GM10248 (cell line): ENCODE results near the gene POLR3C.

ENCODE experiments used
- CTCF ChIA-PET: fragments of 300-600 bp; sonication (Branson Sonifier 250); formaldehyde crosslinking; extraction: SDS; loops from one replicate; lab custom pipeline; 2021; ENCODE audit warnings: antibody characterized with exemption; lab: Yijun Ruan, JAX
- POLR2A ChIA-PET: fragments of 350-650 bp; sonication (Branson Sonifier 250); formaldehyde crosslinking; extraction: SDS; loops from one replicate; lab custom pipeline; 2020; ENCODE audit warnings: antibody characterized with exemption; lab: Yijun Ruan, JAX
- DNase-seq: peaks from one replicate; pipeline ENCODE4 v3.0.0; 2012; ENCODE audit errors: extremely low spot score
- TF ChIP-seq, protein P1 (sequence below): IDR thresholded peaks from 2 replicates; pipeline ENCODE4 v1.5.1; 2012; ENCODE audit warnings: mild to moderate bottlenecking, low read depth; ENCODE audit errors: extremely low read depth, missing control alignments, control extremely low read depth

Gene POLR3C

DNA sequence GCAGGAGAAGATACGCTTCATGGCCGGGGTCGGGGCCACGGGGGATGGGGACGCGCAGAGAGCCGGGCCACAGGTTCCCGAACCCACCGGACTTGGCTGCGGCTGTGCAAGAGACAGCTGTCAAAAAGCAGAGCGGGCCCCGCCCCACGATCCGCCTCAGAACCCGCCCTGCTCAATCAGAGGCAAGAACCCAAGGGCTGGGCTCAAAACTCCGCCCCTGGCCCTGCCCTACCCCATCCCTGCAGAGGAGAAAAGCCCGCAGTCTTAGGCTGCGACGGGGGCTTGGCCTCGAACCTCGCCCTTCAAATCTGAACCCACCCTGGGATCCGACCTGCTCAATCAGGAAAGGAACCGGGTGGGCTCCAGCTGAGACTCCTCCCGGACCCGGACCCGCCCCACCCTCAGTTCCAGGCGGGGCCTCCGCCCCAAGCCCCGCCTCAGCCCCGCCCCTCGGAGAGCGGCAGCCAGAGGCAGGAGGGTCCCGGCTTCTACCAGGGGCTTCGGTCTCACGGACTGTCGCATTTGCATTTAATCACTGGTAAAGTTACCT, 61.8 kb downstream of the POLR3C start, which contains the start of gene ANKRD35:
Gene ANKRD35, minus strand, starts transcription at position 129 of the 550 bp plus-strand sequence. Its CDS starts 108 bp downstream, at position 21.
- TF ChIP-seq, protein P1, sequence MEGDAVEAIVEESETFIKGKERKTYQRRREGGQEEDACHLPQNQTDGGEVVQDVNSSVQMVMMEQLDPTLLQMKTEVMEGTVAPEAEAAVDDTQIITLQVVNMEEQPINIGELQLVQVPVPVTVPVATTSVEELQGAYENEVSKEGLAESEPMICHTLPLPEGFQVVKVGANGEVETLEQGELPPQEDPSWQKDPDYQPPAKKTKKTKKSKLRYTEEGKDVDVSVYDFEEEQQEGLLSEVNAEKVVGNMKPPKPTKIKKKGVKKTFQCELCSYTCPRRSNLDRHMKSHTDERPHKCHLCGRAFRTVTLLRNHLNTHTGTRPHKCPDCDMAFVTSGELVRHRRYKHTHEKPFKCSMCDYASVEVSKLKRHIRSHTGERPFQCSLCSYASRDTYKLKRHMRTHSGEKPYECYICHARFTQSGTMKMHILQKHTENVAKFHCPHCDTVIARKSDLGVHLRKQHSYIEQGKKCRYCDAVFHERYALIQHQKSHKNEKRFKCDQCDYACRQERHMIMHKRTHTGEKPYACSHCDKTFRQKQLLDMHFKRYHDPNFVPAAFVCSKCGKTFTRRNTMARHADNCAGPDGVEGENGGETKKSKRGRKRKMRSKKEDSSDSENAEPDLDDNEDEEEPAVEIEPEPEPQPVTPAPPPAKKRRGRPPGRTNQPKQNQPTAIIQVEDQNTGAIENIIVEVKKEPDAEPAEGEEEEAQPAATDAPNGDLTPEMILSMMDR, result no peak
- ChIA-PET CTCF (interaction anchor here (0.9 to 5.9 kb wide), 5 partner anchors 17 to 40 kb away, joined by 3 to 33 read pairs (median 3); partner anchors contain the start of gene NUDT17), POLR2A (no interaction called here)

DNA sequence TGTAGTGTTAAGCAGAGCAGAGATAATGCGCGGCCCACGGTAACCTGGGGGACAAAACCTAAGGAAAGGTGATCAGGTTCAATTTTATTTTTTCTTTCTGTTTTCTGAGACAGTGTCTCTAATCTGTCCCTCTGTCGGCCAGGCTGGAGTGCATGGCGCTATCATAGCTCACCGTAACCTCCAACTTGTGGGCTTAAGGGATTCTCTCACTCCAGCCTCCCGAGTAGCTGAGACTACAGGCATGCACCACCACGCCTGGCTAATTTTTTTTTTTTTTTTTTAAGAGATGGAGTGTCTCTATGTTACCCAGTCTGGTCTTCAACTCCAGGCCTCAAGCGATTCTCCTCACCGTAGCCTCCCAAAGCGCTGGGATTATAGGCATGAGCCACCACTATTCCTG, 62.4 kb downstream of the POLR3C start:
- no peak for DNase-seq
- POLR2A ChIA-PET, result no interaction called here
- TF ChIP-seq, protein P1, result no peak
- CTCF ChIA-PET, result interaction anchor here (1.0 to 5.9 kb wide), 4 partner anchors 10 to 121 kb away, joined by 4 to 33 read pairs (median 4); partner anchors contain the start of genes ITGA10 and NUDT17

More for the DNA sequence above, 61.8 kb downstream of the POLR3C start, which contains the start of gene ANKRD35:
- DNase-seq, result peak; percentile 96

DNA sequence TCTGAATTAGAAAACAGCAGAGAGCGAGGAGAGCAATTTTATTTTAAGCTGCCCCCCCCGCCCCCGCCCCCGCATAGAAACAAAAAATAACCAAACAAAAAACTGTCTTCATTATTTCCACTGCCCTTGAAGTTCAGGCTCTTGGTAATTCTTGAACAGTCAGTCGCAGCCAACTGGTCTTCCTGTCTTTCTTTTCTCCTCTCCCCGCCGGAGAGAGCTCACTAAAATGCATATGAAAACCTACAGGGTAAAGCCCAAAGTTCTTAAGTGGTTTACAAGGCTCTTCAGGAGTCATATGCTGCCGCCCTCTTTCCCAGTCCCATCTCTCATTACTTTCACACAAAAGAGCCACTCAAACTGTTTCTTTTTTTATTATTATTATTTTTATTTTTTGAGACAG, 62.8 kb downstream of the POLR3C start:
- no peak for DNase-seq
- TF ChIP-seq, protein P1, result no peak
- ChIA-PET POLR2A (no interaction called here), CTCF (interaction anchor here (1.0 to 5.9 kb wide), 4 partner anchors 9 to 121 kb away, joined by 4 to 33 read pairs (median 4); partner anchors contain the start of genes ITGA10 and NUDT17)

- no peak for DNase-seq
- TF ChIP-seq, protein P1, result no peak
- CTCF ChIA-PET, result interaction anchor here (1.2 to 5.9 kb wide), 3 partner anchors 8 to 42 kb away, joined by 4 to 33 read pairs (median 5); partner anchors contain the start of genes ITGA10 and NUDT17
- POLR2A ChIA-PET, result no interaction called here
Observed at GRCh38 chr1:145887631-145888030, 63.6 kb downstream of the POLR3C start.

DNA sequence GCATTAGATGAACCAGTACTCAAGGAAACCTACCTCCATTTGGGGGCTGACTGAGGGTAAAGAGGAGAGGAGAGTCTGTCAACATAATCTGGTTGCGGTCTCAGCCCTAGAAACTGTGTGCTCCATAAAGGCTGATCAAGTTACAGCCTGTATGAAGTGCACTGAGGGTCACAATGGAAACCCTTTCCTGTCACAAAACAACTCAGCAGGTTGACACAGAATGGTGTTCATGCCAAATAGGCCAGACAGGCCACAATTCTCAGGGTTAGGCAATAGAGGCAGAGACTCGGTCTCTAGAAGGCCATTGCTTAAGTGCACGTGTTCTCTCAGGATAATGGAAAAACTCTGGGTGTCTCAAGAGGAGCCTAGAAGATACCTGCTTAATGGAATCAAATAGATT, 65.7 kb downstream of the POLR3C start:
- no peak for DNase-seq
- ChIA-PET POLR2A (no interaction called here), CTCF (interaction anchor here (1.3 to 4.5 kb wide), 3 partner anchors 9 to 20 kb away, joined by 3 to 75 read pairs (median 15); no protein-coding TSS in a partner anchor)
- TF ChIP-seq, protein P1, result no peak

- ChIA-PET POLR2A (interaction anchor here (1.2 kb wide), 1 partner anchor 36 kb away, joined by 3 read pairs; the partner anchor contains the start of gene RBM8A), CTCF (interaction anchor here (0.7 to 4.5 kb wide), 30 partner anchors 10 to 130 kb away, joined by 3 to 75 read pairs (median 6); partner anchors contain the start of genes ANKRD34A, HJV, ITGA10 and LIX1L)
- no peak for DNase-seq
- TF ChIP-seq, protein P1, result no peak
Observed at GRCh38 chr1:145891143-145891542, 67.1 kb downstream of the POLR3C start.
